ENCODE measurements around the gene LEFTY1.

DNA sequence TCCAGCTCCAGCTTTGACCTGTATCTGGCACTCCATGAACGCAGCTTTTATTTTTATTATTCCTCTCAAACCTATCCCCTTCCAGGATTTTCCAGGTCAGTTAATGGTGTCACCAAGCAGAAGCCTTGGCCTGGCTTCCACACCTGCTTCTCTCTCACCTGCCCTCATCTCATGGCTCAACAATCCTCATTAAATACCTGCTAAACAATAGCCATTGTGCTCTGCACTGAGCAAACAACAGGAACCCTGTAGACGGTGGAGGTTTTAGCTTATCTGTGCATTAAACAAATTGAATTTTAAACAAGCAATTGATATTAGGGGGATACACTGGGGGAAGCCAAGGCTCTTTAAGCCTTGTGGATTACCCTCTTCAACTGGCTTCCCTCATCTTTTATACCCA lies 19.8 kb upstream of the LEFTY1 start:
- no peak for TF ChIP-seq CTCF (IDR thresholded peaks at IDR 0.05)
- TF ChIP-seq POLR2A (IDR thresholded peaks at IDR 0.05) = no peak
